ENCODE measurements around the gene RNF150.

The RNF150 gene

DNA sequence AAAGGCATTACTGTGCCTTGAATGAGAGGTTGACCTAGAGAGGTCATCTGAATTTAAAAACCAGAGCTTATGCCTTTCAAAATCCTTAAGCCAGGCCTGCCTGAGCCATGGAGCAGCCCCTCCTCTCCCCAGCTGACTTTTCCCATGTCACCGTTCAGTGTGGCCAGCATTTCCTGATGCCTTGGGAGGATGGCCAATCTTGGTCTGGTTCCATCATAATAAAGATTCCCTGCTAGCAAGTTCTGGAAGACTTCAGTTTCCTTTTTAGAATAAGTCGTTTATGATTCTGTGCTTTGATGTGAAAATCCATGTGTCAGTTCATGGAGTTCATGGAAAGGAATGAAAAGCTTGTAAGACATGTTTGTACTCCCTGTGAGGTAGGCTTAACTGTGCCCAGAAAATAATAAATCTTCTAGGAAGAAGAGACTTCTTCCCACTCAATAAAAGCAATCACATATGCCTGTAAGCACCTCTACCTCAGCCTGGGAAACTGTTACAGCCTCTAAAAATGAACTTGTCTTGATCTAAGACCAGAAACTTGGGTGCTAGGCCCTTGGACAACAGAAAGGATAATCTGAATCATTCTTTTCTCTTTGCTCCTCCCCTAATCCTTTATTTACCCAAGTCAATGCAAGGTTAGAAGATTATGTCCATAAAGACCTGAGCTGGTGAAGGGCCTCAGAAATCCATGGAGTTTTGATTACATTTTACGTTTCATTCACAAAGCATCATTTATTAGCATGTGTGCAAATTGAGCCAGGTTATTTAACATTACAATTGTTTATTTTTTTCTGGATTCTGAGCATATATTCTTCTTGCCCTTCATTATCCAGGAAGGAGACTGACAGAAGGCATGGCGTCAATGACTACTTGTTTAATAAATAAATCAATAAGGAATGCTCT lies 293.1 kb downstream of the RNF150 start:
- Histone ChIP-seq H3K4me1 (ENCODE audit: control insufficient read depth, insufficient read depth, low read length) (no peaks in the 10 kb centered on the region), H3K27ac (ENCODE audit: extremely low read depth, low read depth, low read length) (no peak overlapping the region), H3K4me3 (ENCODE audit: low read depth, low read length) (no peak overlapping the region), H3K9me3 (ENCODE audit: control insufficient read depth, insufficient read depth, low read depth, low read length) (no peaks in the 10 kb centered on the region), H3K36me3 (ENCODE audit: control insufficient read depth in 2 of 2, insufficient read depth in 1 of 2, low read length in 2 of 2) (no peaks in the 10 kb centered on the region)
- no peak for TF ChIP-seq ZNF555 (tag by site-specific recombination; conservative IDR thresholded peaks at IDR 0.05)
- no peak for TF ChIP-seq ZNF19 (tag by site-specific recombination; IDR thresholded peaks at IDR 0.05; ENCODE audit: low read depth)
- no peak for TF ChIP-seq ZNF76 (tag by site-specific recombination; IDR thresholded peaks at IDR 0.05; ENCODE audit: borderline replicate concordance, low read depth)
- TF ChIP-seq ZNF211 (tag by site-specific recombination; IDR thresholded peaks at IDR 0.05; ENCODE audit: low read depth), result no peak
- TF ChIP-seq ZNF335 (tag by site-specific recombination; conservative IDR thresholded peaks at IDR 0.05), result no peak
- ChIA-PET CTCF (no interaction called here), POLR2A (no interaction called here)

DNA sequence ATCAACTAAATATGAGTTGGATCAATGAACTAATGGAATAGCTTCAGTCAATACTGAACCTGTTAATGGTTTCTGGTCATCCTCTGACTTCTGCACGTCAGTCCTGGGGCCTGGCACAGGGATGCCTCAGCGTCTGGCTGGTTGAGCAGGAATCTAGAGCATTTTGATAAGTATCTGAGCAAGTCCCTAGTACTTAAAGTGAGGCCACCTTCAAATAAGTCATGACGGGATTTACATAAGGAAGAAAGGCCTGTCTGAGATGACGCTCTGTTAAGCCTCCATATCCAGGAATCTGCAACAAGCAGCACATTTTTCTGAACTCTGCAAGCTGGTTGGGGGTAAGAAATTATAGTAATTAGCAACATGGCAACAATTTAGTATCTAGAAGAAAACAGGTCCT lies 293.9 kb downstream of the RNF150 start:
- no peaks in the 10 kb centered on the region for H3K36me3 ChIP-seq (ENCODE audit: control insufficient read depth in 2 of 2, insufficient read depth in 1 of 2, low read length in 2 of 2)
- CTCF ChIA-PET, result interaction anchor here (0.6 kb wide), 1 partner anchor 112 kb away, joined by 4 read pairs; no protein-coding TSS in a partner anchor
- H3K4me1 ChIP-seq (ENCODE audit: control insufficient read depth, insufficient read depth, low read length), result no peaks in the 10 kb centered on the region
- POLR2A ChIA-PET, result interaction anchor here (0.6 kb wide), 1 partner anchor 202 kb away, joined by 3 read pairs; no protein-coding TSS in a partner anchor
- no peaks in the 10 kb centered on the region for H3K9me3 ChIP-seq (ENCODE audit: control insufficient read depth, insufficient read depth, low read depth, low read length)
- H3K4me3 ChIP-seq (ENCODE audit: low read depth, low read length), result no peak overlapping the region
- no peak for TF ChIP-seq ZNF24 (tag by site-specific recombination; IDR thresholded peaks at IDR 0.05)
- no peak for TF ChIP-seq SP2 (tag by site-specific recombination; IDR thresholded peaks at IDR 0.05)
- TF ChIP-seq, protein P1, sequence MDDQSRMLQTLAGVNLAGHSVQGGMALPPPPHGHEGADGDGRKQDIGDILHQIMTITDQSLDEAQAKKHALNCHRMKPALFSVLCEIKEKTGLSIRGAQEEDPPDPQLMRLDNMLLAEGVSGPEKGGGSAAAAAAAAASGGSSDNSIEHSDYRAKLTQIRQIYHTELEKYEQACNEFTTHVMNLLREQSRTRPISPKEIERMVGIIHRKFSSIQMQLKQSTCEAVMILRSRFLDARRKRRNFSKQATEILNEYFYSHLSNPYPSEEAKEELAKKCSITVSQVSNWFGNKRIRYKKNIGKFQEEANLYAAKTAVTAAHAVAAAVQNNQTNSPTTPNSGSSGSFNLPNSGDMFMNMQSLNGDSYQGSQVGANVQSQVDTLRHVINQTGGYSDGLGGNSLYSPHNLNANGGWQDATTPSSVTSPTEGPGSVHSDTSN (CRISPR knock-in tag; IDR thresholded peaks at IDR 0.05), result no peak
- TF ChIP-seq ZNF416 (tag by site-specific recombination; IDR thresholded peaks at IDR 0.05), result no peak
- no peak for TF ChIP-seq ZNF501 (tag by site-specific recombination; IDR thresholded peaks at IDR 0.05)
- TF ChIP-seq, protein P2, sequence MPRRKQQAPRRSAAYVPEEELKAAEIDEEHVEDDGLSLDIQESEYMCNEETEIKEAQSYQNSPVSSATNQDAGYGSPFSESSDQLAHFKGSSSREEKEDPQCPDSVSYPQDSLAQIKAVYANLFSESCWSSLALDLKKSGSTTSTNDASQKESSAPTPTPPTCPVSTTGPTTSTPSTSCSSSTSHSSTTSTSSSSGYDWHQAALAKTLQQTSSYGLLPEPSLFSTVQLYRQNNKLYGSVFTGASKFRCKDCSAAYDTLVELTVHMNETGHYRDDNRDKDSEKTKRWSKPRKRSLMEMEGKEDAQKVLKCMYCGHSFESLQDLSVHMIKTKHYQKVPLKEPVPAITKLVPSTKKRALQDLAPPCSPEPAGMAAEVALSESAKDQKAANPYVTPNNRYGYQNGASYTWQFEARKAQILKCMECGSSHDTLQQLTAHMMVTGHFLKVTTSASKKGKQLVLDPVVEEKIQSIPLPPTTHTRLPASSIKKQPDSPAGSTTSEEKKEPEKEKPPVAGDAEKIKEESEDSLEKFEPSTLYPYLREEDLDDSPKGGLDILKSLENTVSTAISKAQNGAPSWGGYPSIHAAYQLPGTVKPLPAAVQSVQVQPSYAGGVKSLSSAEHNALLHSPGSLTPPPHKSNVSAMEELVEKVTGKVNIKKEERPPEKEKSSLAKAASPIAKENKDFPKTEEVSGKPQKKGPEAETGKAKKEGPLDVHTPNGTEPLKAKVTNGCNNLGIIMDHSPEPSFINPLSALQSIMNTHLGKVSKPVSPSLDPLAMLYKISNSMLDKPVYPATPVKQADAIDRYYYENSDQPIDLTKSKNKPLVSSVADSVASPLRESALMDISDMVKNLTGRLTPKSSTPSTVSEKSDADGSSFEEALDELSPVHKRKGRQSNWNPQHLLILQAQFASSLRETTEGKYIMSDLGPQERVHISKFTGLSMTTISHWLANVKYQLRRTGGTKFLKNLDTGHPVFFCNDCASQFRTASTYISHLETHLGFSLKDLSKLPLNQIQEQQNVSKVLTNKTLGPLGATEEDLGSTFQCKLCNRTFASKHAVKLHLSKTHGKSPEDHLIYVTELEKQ (tag by site-specific recombination; IDR thresholded peaks at IDR 0.05; ENCODE audit: borderline replicate concordance), result no peak
- no peak for TF ChIP-seq ZNF366 (tag by site-specific recombination; conservative IDR thresholded peaks at IDR 0.05)
- no peak for TF ChIP-seq ZNF629 (tag by site-specific recombination; IDR thresholded peaks at IDR 0.05)
- no peak for TF ChIP-seq ZNF112 (tag by site-specific recombination; IDR thresholded peaks at IDR 0.05)
- no peak for TF ChIP-seq ZNF660 (tag by site-specific recombination; IDR thresholded peaks at IDR 0.05)
- TF ChIP-seq TCF7L2 (IDR thresholded peaks at IDR 0.05; ENCODE audit: borderline replicate concordance, low read depth, low read length), result no peak
- no peak for TF ChIP-seq KLF16 (tag by site-specific recombination; IDR thresholded peaks at IDR 0.05)
- no peak for TF ChIP-seq ZNF211 (tag by site-specific recombination; IDR thresholded peaks at IDR 0.05; ENCODE audit: low read depth)
- TF ChIP-seq, protein P3, sequence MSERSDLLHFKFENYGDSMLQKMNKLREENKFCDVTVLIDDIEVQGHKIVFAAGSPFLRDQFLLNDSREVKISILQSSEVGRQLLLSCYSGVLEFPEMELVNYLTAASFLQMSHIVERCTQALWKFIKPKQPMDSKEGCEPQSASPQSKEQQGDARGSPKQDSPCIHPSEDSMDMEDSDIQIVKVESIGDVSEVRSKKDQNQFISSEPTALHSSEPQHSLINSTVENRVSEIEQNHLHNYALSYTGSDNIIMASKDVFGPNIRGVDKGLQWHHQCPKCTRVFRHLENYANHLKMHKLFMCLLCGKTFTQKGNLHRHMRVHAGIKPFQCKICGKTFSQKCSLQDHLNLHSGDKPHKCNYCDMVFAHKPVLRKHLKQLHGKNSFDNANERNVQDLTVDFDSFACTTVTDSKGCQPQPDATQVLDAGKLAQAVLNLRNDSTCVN (tag by site-specific recombination; optimal IDR thresholded peaks at IDR 0.05), result no peak
- no peak overlapping the region for H3K27ac ChIP-seq (ENCODE audit: extremely low read depth, low read depth, low read length)
